Skin epidermis (tissue), 12 donors: ENCODE data around the gene MAP2K6.

Source experiments
- H3K27ac ChIP-seq, 21 experiments: fragments of 200-600 bp; sonication (generic) in 11 of 21; one replicate each; pipeline ENCODE4 v1.5.0; 2020; ENCODE audit warnings: mild to moderate bottlenecking in 3 of 21, inconsistent platforms in 2 of 21, moderate library complexity in 2 of 21
- H3K4me3 ChIP-seq, 7 experiments: fragments of 200-600 bp; sonication (generic) in 2 of 7; one replicate each; pipeline ENCODE4 v1.5.0; 2020; ENCODE audit warnings: inconsistent platforms in 2 of 7, mild to moderate bottlenecking in 2 of 7, moderate library complexity in 1 of 7

MAP2K6 gene

DNA sequence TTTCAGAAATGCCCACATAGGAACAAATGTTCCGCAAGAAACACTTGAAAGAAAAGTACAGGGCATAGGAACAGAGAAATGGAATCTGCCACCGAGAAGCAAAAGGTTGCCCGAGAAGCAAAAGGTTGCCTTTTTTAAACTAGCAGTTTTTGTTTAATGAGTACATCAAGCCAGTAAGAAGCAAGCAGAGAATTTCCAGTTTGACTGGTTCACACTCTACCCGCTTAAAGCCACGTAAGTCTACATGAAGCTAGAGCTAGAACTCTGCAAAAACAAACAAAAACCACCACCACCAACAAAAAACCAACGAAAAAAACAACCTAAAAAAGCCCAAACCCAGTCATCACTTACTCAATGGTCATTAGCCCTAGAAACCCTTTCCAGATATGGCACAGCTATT, 144.3 kb downstream of the MAP2K6 start:
- H3K27ac ChIP-seq = no peak overlapping the region

DNA sequence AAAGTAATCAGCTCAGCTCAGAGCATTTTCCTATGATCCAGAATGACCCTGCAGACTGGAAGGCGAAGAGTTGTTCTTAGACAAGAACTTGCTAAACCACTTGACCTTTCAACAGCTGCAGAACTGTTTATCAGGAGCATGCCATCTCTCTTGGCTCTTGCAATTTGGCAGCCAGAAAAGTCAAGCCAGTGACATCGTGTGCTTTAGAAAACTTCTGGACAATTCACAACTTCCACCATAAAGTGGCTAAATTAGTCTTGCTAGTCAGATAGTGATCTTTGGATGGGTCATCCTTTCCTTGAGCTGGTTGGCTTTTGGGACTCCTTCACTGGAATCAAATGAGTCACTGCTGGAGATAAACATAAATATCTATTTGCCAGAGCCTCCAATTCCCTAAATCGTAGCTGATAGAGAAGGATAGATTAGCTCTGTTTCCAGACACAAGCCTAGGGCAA, 146.5 kb downstream of the MAP2K6 start:
- H3K27ac ChIP-seq = no peak overlapping the region
- H3K4me3 ChIP-seq = no peak overlapping the region

More for the DNA sequence above, 144.3 kb downstream of the MAP2K6 start:
- no peak overlapping the region for H3K4me3 ChIP-seq

DNA sequence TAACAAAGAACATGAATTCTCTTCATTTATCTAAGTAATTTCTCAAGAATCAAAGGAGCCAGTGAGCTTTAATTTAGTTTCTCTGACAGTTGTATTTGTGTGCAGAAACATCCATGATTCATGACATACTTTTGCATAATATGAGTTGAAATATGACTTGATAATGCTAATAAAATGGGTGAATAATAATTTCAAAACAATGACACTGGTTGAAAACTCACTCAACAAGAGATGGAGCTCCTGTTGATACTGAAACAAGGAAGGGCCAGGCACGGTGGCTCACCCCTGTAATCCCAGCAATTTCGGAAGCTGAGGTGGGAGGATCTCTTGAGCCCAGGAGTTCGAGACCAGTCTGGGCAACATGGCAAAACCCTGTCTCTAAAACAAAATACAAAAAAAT, 147.0 kb downstream of the MAP2K6 start:
- H3K27ac ChIP-seq = no peak overlapping the region

GRCh38 chr17:69565447-69565846, 150.9 kb downstream of the MAP2K6 start:
- H3K4me3 ChIP-seq = no peak overlapping the region
- H3K27ac ChIP-seq = no peak overlapping the region

More for the DNA sequence above, 147.0 kb downstream of the MAP2K6 start:
- no peak overlapping the region for H3K4me3 ChIP-seq

DNA sequence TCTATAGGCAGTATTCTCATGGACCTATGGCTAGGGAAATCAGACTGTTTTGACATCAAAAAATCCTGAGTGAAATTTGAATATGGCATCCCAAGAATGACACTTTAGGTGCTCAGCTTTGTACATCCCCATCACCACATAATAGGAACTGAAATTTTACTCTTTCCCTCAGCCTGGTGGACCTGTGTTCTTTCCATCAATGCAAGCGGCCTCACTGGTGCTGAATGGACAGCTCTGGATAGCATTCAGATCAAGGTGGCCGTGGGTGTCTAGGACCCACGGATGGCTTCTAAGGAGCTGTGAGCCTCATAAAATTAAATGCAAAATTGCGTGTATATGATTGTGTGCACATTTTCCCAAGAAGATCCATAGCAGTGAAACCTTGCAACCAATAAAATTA, 152.6 kb downstream of the MAP2K6 start:
- Histone ChIP-seq H3K4me3 (no peak overlapping the region), H3K27ac (no peak overlapping the region)

DNA sequence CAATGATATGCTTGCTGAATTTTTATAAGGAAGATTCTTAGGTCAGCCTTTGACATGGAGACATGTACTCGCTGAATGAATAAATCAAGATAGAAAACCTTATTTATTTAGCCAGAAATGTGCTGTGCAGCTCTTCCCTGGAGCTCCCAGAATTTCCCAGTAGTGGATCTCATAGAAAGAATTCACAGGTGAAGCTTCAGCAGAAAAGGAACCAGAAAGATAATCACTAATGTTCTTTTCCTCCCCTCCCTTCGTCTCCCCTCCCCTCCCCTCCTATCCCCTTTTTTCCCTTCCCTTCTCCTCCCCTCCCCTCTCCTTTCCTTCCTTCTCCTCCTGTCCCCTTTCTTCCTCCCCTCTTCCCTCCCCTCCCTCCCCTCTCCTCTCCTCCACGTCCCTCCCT, 158.2 kb downstream of the MAP2K6 start:
- no peak overlapping the region for H3K4me3 ChIP-seq
- no peak overlapping the region for H3K27ac ChIP-seq

DNA sequence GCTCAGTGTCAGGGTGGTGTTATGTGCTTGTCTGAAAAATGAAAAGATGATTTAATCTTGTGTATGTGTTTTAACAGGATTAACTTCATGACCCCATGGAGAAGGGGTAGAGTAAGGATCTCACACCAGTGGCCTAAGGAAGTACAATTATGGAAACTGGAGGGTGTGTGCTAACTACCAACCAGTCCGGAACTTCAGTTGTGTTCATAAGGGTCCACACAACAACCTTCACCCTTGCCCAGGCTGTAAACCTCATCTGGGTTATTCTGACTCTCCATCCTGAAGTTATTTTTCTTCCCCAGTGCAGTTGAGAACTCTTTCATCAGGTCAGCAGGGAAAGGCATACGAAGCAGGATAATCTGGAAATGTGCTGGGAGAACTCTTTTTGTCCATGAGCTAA, 158.9 kb downstream of the MAP2K6 start:
- Histone ChIP-seq H3K27ac (no peak overlapping the region), H3K4me3 (no peak overlapping the region)

- no peak overlapping the region for H3K4me3 ChIP-seq
- H3K27ac ChIP-seq = no peak overlapping the region
These were observed 160.0 kb downstream of the MAP2K6 start for GRCh38 chr17:69574257-69575197.

DNA sequence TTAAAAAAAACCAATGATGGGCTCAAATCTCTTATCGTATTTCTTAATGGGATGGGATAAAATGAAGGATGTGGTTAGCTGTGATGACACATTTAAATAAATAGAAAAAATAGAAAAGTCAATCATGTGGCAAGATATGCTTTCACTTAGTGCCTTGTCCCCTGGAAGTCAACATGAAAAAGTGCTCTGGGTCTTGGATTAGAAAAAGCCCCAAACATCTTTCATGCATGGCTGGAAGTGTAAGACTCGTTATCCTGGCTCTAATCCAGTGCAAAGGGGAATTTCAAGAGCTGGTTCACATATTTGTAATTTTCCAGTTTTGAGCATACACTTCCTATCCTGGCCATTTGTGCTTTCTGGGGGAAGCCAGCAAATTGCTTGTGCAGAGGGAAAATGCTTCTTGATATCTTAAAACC, 160.9 kb downstream of the MAP2K6 start:
- no peak overlapping the region for H3K4me3 ChIP-seq
- H3K27ac ChIP-seq = no peak overlapping the region

DNA sequence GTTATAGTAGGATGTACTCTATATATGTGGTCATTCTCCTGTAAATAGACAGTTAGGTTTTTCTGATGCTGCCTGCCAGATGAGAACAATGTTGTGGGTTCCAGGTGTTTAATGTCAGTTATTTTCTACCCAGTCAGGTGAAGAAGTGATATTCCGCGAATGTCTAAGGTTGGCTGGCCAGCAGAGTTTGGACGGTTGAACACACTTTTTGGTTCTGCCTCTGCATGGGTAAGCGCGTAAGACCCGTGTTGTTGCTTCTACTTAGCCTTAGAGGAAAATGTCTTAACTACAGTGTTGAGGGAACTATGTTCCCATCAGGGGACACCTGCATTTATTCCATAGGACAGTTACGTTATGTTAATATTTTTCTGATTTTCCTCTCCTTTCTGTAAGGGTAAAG, 162.6 kb downstream of the MAP2K6 start:
- no peak overlapping the region for H3K4me3 ChIP-seq
- H3K27ac ChIP-seq = no peak overlapping the region

GRCh38 chr17:69578385-69578936, 164.0 kb downstream of the MAP2K6 start:
- Histone ChIP-seq H3K27ac (no peak overlapping the region), H3K4me3 (no peak overlapping the region)

DNA sequence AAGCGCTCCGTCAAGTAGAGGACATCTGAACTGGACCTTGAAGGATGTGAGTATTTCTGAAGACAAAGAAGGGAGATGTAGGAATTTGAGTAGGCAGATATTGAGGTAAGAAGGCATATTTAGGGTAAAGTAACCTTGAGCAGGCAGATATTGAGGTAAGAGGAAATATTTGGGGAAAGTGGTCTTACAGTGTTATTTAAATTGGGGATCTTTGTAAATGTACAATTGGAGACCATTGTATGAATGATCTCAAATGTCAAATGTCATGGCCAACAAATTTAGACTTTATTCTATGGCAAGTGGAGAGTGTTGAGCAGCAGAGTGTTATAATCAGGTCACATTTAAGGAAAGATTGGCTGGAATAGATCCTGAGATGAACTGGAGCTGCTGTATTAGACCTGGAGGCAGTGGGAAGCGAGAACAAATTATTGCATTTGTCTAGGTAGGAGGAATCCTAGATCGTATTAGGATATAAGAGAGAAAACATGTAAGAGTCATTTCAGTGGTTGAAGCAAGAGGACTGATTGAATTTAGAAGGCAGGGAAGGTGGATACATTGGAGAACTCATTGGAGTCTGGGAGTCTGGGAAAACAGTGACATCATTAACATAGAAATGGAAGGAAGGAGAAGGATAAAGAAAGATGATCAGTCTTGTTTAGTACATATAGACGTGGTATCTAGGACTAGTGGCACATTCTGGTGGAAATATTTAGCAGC, 165.6 kb downstream of the MAP2K6 start:
- Histone ChIP-seq H3K27ac (no peak overlapping the region), H3K4me3 (no peak overlapping the region)

DNA sequence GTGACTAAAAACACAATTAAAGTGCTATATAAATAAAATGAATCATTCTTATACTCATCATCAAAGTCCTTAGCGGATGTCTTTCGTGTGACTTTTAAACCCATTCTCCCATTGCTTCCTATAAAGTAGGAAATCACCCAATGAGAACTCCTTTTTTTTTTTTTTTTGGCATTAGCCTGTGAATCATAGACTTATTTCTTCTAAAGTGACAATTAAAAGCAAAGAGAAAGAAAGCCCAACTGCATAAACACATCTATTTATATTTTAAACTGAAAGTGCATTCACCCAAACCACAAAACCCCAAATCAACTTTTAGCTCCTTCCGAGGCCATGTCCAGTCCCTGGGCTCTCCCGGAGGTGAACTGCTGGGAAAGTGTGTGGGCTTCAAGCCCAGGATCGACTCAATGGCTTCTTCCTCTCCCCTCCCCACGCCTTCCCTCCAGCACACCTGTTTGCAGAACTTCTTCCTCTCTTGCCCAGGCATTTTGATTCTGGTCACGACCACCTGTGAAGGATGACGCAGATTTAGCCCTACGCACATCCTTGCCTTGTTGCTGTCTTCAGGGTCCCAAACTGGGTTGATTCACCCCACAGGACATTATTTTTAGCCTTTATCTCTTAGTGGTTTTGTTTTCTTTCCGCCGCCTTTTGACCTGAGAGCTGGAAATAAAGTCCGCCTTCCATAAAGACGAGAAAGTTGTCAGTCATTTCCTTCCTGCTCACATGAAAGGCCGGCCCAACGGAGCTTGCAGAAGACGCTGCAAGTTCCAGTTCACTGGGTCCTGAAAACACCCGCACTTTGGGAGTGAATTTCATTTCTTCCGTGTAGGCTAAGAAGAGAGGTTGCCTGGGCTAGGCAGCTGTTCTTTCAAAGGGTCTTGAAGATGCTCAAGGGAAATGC, 166.8 kb downstream of the MAP2K6 start:
- Histone ChIP-seq H3K4me3 (peak overlapping the region in 1 of 7 experiments; percentile 6), H3K27ac (peak overlapping the region in 1 of 21 experiments; percentile 50)

DNA sequence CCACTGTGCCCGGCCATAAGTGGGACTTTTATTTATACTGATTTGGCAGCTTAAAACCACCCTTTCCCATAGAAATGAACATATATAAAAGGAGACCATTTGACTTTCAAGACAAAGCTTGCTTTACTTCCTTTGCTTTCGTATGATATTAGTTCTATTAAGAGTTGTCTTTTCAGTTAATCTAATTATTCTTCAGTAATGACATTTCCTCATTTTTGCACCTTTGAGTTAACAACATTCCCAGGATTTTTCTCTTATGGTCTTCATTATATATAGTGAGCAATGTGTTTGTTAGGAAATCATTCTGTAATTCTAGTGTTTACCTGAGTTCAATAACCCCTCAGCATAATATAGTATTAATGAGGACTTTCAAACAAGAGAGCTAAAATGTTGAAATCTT, 173.8 kb downstream of the MAP2K6 start:
- no peak overlapping the region for H3K27ac ChIP-seq
- H3K4me3 ChIP-seq = no peak overlapping the region

DNA sequence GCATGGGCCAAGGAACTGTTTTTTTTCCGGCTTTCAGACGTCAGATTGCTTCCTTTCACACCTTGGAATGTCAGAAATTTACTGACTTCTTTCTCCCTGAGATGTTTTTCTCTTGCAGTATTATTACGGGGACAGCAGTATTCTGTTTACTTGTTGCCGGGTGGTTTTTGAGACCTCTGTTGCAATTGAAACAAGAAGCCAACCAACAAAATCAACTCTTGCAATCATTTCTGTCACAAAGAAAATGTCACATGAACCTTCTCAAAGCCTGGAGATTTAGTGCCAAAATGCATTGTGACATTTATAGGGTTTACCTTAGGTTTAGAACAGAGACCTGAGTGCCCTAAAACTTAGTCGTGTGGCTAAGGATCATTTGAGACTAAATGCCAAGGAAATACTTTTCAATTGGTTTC, 174.3 kb downstream of the MAP2K6 start:
- no peak overlapping the region for H3K4me3 ChIP-seq

GRCh38 chr17:69590671-69591070, 176.2 kb downstream of the MAP2K6 start:
- no peak overlapping the region for H3K27ac ChIP-seq

More for the DNA sequence above, 174.3 kb downstream of the MAP2K6 start:
- H3K27ac ChIP-seq = peak overlapping the region in 1 of 21 experiments; percentile 21

GRCh38 chr17:69592692-69593350, 178.3 kb downstream of the MAP2K6 start:
- H3K4me3 ChIP-seq = no peak overlapping the region
- H3K27ac ChIP-seq = no peak overlapping the region

More at GRCh38 chr17:69590671-69591070, 176.2 kb downstream of the MAP2K6 start:
- H3K4me3 ChIP-seq = no peak overlapping the region

DNA sequence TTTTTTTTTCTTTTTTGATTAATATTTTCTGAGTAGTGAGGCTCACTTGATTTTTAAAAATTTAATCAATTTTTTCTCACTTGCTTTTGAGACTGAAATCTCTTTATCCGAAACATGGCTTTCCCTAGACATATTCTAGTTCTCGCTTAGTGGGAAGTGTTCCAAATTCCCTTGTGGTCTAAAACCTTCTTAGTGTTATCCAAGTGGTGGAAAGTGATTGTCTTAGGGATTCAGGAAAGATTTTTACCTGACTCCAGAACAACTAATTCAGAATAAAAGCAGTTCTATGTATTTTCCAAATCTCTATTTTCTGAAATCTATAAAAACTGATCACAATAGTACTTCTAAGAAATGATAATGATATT, 178.8 kb downstream of the MAP2K6 start:
- no peak overlapping the region for H3K27ac ChIP-seq
- H3K4me3 ChIP-seq = no peak overlapping the region

DNA sequence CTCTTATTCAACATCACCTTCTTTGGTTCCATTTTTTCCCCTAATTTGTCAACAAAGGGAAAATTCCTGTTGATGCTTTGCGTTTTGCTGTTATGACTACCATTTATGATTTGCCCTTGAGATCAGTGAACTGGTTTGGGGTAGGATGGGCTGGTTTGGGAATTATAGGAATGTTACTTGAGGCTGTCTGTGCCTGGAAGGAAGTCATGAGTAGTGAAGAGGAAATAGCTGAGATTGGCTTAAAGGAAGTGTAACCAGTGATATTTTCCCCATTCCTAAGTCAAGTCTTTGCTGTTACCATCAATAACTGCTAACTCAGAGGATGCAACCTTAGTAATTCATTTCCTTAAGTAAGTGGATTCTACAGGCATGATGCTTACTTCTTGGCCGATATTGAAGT, 179.2 kb downstream of the MAP2K6 start:
- no peak overlapping the region for H3K27ac ChIP-seq
- H3K4me3 ChIP-seq = no peak overlapping the region
